GM19099 (cell line): ENCODE measurements around the gene SORBS2.

ENCODE experiments used
- POLR2A ChIP-seq: IDR thresholded peaks from 3 replicates; pipeline ENCODE4 v1.6.1; 2011; ENCODE audit warnings: low read depth; ENCODE audit not compliant: insufficient read length; ENCODE audit errors: extremely low read depth

Gene SORBS2

GRCh38 chr4:185745891-185746290, 66.1 kb downstream of the SORBS2 start:
- TF ChIP-seq POLR2A, result no peak

- TF ChIP-seq POLR2A, result no peak
These were observed 67.0 kb downstream of the SORBS2 start for GRCh38 chr4:185744946-185745345.

DNA sequence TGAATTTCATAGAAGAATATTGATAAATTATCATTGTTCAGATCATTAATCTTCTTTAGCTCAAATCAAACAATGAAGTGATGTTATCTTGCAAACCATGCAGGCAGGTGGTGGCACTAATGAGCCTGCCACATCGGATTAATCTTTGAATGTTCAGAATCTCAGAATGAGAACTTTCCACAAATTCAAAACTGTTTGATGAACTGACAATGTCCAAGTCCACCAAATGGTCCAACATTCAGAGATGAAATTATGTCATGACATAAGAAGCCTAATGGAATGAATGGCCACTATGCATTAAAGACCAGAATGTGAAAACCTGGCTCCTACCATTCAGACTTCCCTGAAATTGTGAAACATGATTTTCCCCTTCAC, 67.5 kb downstream of the SORBS2 start:
- TF ChIP-seq POLR2A, result no peak

DNA sequence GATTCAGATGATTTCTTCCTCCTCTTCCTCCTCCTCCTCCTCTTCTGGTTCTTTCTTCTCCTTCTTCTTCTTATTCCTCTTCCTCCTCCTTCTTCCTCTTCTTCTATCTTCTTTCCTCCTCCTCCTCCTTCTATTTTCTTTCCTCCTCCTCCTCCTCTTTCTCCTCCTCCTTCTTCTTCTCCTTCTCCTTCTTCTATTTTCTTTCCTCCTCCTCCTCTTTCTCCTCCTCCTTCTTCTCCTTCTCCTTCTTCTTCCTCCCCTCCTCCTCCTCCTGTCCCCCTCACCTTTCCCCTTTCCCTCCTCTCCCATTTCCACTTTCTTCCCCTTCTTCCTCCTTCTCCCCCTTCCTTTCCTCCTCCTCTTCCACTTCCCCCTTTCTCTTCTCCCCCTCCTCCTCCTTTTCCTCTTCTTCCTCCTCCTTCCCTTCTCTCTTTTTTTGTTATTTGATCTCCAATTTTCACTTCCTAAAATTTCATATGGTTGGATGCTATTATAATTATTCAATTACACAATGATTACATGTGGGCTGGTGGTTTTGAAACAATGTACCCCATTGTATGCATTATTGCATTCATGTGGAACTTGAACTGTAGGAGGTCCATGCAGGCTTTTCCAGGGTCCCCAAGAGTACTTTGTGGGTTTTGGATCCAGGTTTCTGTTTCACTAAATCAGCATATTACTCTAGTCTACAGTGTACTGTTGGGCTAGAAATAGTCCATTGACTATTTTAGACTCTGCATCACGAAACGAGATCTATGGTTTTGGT, 68.1 kb downstream of the SORBS2 start:
- no peak for TF ChIP-seq POLR2A

GRCh38 chr4:185742766-185743165, 69.2 kb downstream of the SORBS2 start:
- no peak for TF ChIP-seq POLR2A

- no peak for TF ChIP-seq POLR2A
These were observed 70.2 kb downstream of the SORBS2 start for GRCh38 chr4:185741795-185742194.

DNA sequence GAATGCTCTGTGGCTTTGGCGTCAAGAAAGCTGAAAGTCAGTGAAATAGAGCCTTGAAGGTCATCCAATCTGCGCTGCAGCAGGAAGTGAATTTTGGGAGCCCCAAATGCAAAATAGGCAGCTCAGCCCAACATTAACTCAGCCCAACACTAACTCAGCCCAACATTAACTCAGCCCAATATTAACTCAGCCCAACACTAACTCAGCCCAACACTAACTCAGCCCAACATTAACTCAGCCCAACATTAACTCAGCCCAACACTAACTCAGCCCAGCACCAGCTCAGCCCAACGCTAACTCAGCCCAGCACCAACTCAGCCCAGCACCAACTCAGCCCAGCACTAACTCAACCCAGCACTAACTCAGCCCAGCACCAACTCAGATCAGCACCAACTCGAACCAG, 71.5 kb downstream of the SORBS2 start:
- no peak for TF ChIP-seq POLR2A

DNA sequence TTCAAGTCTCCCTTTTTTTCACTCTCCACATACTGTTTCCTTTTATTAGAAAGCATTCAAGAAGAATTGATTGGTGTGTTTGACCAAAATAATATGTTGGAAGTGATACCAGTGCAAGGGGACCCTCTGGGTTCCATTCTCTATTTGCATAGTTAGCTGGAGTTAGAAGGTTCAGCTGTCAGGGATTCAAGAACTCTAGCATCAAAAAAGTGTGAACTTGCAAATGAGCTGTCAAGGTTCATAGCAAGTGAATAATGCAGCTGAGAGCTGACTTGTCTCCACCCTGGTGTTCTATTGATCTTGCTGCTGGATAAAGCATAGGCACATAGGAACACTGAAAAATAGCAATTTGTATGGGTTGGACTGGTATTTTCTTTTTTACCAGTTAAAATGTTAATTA, 73.2 kb downstream of the SORBS2 start:
- TF ChIP-seq POLR2A, result no peak

DNA sequence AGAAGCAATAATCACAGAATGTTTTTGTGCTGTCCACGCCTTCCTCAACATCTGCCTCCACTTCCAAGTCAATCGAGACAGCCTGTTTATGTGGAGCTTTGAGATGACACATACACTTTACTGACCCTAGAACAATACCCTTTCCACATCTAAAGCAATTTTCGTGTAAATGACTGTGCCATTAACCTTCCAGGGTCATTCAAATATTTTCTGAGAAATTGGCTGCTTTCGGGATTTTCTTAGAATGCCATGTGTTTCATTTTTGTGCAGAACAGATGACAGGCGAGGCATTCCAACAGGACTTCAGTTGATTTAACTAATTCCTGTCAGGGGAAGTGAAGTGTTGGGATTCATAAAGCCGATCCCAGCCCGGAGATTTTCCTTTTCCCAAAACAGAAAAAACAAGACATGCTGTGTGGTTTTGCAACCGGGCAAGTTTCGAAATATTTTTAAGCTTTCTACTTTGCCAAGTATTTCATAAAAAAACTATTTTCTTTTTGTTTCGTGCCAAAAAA, 73.9 kb downstream of the SORBS2 start:
- TF ChIP-seq POLR2A, result no peak

- TF ChIP-seq POLR2A, result no peak
These were observed 74.4 kb downstream of the SORBS2 start for GRCh38 chr4:185737489-185738037.

GRCh38 chr4:185736882-185737281, 75.1 kb downstream of the SORBS2 start:
- no peak for TF ChIP-seq POLR2A

GRCh38 chr4:185735866-185736400, 76.1 kb downstream of the SORBS2 start:
- no peak for TF ChIP-seq POLR2A

DNA sequence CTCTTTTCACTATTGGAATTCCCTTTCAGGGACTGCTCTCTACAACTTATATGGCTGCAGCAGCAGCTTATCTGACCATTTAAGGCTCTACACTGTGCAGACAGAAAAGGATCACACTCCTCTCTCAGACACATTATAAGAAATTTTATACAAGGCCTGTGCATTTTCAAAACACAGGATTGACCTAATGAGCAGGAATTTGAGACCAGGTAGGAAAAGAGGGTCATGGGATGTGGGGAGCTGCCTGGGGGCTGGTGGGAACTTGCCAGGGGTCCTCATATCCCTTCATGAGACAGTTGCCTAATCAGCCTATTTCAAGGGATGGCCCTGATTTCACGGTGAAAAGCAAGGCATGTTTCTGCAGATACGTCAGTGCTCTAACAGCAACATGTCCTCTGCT, 77.1 kb downstream of the SORBS2 start:
- TF ChIP-seq POLR2A, result no peak

GRCh38 chr4:185734214-185734613, 77.8 kb downstream of the SORBS2 start:
- no peak for TF ChIP-seq POLR2A

DNA sequence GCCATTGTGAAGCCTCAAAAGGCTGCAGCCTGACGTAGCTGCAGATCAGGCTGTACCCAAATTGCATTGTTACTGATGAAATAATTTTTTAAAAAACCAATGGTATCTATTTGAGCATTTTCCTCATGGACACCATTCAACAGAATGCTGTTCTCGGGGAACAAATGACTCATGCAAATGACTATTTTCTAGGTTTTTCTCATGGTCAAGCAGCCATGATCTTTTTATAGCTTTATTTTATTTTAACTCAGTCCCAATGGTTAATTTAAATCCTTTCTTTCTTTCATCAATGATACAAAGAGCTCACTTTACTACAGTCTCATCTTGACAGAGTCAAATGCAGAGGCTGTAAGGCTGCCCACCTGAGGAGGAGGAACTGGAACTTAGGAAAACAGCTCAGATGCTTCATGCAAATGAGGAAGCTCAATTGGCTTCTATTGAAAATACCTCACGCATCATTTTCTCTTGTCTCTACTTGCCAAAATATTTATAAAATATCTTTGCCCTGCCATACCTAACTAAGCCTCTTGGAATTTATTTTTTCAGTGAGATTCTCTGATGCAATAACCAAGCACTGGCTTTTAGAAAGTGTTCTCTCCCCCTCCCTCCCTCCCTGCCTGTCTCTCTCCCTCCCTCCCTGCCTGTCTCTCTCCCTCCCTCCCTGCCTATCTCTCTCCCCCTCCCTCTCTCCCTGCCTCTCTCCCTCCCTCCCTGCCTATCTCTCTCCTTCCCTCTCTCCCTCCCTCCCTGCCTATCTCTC, 81.0 kb downstream of the SORBS2 start:
- no peak for TF ChIP-seq POLR2A

DNA sequence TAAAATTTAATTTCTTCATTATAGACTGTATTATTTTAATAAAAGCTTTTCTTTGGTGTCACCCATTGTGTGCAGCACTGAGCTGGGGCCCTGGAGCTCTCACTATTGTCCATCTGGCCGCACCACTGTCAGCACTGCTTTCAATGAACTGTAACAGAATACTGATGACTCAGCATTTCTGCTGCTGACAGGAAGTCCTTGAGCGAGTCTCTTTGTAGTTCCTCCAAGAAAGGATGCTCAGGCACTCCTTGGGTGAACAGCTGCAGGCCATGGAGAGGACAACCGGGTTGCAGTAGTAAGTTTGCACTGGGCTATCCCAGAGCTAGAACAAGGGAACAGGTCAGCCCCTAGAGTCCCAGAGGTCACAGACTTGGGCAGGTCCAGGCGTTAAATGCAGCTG, 81.6 kb downstream of the SORBS2 start:
- no peak for TF ChIP-seq POLR2A

GRCh38 chr4:185729391-185729804, 82.6 kb downstream of the SORBS2 start:
- TF ChIP-seq POLR2A, result no peak
